CD4-positive, alpha-beta T cell treated with Interleukin-4 for 1 hour (primary cell): ENCODE data around the gene CSE1L.
A peak's percentile ranks its signal among the peaks of the same experiment; 100 is the strongest.
"Not testable (repeated sequence)": the region's sequence is repeated elsewhere in the genome, so short reads cannot be mapped to it uniquely, and the experiment has no call there.

Source experiments
- DNase-seq, 2 donors: peaks; one replicate each; pipeline ENCODE4 v3.0.0-alpha.2; 2020 to 2022

The CSE1L gene, protein sequence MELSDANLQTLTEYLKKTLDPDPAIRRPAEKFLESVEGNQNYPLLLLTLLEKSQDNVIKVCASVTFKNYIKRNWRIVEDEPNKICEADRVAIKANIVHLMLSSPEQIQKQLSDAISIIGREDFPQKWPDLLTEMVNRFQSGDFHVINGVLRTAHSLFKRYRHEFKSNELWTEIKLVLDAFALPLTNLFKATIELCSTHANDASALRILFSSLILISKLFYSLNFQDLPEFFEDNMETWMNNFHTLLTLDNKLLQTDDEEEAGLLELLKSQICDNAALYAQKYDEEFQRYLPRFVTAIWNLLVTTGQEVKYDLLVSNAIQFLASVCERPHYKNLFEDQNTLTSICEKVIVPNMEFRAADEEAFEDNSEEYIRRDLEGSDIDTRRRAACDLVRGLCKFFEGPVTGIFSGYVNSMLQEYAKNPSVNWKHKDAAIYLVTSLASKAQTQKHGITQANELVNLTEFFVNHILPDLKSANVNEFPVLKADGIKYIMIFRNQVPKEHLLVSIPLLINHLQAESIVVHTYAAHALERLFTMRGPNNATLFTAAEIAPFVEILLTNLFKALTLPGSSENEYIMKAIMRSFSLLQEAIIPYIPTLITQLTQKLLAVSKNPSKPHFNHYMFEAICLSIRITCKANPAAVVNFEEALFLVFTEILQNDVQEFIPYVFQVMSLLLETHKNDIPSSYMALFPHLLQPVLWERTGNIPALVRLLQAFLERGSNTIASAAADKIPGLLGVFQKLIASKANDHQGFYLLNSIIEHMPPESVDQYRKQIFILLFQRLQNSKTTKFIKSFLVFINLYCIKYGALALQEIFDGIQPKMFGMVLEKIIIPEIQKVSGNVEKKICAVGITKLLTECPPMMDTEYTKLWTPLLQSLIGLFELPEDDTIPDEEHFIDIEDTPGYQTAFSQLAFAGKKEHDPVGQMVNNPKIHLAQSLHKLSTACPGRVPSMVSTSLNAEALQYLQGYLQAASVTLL

DNA sequence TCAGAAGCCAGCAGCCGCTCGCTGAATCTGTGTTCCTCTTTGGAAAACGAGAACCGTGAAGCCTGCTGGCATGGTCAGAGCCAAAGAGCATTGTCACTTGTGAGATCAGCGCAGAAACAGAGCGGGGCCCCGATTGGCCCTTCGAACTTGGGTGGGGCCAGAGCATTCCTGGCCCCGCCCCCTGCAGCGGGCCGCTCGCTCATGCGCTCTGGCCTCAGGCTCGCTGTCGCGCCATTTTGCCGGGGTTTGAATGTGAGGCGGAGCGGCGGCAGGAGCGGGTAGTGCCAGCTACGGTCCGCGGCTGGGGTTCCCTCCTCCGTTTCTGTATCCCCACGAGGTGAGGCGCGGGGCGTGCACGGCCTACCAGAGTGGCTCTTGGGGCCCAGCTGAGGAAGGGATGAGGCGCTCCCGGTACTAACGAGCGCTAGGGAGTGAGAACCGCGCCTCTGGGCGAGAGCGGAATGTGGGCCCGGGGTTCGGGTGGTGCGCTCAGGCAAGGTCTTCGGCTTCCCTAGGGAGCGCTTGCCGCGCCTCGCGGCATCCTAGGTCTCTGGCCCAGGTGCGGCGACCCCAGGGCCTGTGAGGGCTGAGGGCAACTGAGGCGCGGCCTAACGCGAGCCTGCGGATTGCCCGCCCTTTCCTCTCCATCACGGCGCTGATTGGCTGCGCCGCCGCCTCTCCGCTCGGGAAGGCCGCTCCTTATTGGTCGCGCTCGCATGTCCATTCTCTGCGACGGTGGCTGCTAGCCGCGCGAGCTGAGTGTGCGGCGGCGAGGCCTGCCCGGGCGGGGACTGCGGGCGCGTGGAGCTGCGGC lies at the start of gene CSE1L:
TSS of gene CSE1L (plus strand) at position 226 of the 814 bp plus-strand sequence. CDS start 12,152 bp downstream, outside the sequence.
- peak; percentile 93 to 95 for DNase-seq

DNA sequence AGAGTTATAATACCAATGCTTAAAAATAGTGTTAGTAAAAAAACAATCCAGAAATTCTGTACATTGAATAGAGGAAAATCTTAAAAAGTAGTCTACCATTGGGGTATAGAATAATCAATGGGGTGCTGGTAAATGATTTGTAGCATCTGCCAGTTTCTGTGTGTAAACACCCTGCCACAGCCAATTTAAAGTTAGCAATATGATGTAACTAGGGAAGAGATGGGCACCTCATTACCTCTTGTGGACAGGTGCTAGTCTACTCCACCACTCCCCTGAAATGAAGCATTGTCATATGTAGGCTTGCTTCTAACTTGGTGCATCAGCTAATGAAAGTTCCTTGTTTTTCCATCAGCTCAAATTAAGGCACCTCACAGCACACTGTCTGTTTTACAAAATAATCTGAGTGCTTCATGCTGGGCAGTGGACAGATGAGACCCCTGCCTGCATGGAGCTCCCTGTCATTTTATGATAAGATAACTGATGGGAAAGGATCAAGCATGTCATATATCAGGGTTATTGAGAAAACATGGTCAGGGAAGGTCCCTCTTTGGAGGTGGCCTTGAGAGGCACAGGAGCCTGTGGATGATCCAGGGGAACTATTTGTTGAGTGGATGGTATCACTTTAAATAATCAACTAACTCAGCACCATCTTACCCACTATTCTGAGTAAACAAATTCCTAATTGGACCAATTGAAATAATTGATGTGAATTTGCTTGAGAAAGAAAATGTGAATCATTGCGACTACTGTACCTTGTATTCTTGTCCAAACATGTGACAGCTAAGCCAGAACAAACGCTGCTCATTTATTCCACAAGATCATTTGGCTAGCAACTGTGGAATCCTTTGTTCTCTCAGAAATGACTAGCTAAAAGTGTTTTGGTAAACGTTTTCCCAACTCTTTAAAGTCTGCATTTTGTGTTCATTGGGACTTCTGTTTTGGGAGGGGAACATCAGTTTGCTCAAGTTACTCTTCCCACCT lies 45.9 kb upstream of the CSE1L start:
- DNase-seq = no peak

DNA sequence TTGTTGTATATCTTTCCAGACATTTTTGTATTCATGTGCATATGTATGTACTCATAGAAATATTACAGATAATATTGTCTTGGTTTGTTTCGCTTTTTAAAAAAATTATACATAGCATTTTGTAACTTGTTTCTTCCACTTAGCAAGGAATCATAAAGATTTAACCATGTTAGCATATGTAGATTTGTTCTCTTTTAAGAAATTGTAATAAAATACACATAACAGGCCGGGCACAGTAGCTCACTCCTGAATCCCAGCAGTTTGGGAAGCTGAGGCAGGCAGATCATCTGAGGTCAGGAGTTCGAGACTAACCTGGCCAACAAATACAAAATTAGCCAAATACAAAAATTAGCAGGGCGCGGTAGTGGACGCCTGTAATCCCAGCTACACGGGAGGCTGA lies 44.4 kb upstream of the CSE1L start:
- DNase-seq = no peak

DNA sequence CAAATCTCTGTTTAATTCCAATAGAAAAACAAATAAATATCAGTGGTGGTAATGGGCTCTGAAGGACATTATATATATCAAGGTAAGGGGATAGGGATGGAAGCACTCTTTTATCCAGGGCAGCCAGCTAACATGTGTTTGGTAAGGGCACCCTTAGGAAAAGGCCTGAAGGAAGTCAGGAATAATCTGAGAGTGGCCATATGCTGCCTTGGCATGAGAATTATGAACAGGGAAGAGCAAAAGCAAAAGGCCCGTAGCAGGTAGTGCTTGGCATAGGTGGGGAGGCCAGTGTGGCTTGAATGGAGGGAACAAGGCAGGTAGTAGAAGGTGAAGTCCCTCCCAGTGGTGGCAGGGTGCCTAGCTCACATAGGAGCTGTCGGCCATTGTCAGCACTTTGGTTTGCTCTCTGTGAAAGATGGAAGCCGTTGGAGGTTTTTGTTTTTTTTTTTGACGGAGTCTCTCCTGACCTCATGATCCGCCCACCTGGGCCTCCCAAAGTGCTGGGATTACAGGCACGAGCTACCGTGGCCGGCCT lies 39.6 kb upstream of the CSE1L start:
- no peak for DNase-seq

DNA sequence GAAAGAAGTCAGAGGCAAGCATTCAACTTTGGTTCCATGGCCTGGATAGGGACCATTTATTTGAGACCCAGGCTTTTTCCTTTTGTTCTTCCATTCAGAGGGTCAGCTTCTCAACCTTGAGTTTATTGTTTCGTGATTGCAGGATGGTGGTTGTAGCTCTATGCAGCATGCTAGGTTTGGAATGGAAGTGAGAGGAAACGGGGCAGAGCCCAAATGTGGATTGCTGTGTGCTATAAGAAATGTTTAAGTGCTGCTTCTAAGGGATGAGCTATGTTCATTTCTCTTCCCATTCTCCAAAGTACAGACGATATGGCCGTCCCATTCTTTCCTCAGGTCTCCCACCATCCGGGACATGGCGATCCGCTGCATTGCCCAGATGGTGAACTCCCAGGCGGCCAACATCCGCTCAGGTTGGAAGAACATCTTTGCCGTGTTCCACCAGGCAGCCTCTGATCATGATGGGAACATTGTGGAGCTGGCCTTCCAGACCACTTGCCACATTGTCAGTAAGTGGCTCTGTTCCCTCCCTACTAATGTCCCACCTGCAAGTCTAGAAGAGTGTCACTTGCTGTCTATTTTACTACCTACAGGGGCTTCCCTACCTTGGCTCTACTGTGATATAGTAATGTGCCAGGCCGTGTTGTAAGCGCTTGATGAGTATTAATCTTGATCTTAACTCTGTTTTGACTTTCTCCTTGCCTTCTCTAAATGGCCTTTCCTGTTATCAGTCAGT lies 36.0 kb upstream of the CSE1L start:
- DNase-seq = no peak

DNA sequence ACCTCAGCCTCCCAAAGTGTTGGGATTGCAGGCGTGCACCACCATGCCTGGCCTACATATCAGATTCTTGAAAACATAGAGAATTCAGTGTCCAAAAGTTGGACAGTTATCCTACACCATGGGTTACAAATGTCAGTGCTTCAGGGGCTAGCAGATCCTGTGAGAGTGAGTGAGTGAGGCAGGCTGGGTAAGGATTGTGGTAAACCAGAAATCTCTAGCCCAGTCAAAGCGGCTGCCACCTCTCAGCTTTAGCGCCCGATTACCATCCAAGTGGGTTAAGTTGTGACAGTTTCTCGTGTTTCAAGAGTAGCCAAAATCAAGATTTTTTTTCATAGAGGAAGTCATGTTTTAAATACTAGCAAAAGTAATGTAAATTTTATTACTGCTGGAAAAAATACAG lies 21.9 kb upstream of the CSE1L start:
- no peak for DNase-seq

DNA sequence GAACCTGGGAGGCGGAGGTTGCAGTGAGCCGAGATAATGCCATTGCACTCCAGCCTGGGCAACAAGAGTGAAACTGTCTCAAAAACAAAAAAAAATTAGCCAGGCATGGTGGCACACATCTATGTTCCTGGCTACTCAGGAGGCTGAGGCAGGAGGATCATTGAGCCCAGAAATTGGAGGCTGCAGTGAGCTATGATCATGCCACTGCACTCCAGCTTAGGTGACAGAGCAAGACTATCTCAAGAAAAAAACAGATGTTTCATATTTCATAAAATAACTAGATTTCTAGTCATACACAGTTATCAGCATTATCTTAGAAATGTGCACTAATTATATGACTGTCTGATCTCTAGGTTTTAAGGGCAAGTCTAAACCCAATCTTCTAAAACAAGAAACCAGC lies 17.9 kb upstream of the CSE1L start:
- not testable (repeated sequence) for DNase-seq

DNA sequence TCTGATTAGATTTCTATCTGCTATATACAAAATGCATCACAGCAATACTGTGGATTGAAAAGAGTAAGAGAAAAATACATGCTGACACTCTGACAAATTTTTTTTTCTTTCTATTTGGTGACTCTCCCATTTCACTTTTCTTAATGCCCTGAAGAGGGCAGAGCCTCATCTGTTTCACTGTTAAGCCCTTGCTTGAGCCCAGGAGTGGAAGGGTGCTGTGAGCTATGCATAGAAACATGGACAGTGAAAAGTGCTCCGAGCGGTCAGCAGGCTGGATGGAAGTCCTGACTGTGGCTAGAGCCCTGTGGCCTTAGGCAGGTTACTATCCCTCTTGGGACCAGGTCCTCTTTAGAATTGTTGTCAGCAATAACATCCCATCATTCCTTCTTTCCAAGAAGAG lies 17.4 kb upstream of the CSE1L start:
- no peak for DNase-seq

DNA sequence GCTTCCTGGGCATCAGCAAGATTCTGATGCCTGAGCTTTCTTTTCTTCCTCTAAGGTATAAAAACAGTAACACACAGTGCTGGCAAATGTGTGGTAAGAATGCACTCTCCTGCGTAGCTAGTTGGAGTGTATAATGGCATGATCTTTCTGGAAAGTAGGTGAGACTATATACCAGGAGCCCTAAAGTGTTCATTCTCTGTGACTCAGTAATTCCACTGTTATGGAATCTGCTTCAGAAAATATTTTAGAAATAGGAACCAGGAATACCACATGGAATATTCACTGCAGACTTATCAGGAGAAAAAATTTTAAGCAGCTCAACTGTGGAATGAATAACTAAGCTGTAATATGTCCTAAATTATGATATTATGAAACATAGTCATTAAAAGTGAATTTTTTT lies 16.9 kb upstream of the CSE1L start:
- no peak for DNase-seq

DNA sequence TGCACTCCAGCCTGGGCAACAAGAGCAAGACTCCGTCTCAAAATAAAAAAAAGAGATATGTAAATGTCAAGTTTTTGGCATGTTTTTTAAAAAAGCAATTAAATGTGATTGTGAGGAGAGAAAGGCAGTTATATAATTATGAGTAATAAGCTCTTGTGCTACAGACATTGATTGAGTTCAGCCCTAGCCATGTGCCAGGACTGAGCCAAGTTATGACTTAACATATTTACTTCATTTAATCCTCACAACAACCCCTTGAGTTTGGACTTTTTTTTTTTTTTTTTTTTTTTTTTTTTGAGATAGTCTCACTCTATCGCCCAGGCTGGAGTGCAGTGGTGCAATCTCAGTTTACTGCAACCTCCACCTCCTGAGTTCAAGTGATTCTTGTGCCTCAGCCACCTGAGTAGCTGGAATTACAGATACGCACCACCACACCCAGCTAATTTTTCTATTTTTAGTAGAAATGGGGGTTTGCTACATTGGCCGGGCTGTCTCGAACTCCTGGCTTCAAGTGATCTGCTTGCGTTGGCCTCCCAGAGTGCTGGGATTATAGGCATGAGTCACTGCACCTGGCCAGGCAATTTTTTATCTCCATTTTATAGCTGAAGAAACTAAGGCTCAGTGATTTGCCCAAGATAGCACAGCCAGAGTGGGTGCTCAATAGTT lies 15.0 kb upstream of the CSE1L start:
- DNase-seq = no peak

DNA sequence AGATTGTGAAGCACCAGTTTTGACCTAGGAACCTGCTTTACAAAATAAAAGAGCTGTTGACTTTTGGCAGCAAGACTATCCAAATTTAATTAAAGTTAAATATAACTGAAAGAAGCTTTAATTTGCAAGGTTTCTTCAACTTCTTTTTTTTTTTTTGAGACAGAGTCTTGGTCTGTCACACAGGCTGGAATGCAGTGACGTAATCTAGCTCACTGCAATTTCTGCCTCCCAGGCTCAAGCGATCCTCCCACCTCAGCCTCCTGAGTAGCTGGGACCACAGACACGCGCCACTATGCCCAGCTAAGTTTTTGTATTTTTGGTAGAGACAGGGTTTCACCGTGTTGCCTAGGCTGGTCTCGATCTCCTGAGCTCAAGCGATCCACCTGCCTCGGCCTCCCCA lies 13.7 kb upstream of the CSE1L start:
- DNase-seq = no peak

DNA sequence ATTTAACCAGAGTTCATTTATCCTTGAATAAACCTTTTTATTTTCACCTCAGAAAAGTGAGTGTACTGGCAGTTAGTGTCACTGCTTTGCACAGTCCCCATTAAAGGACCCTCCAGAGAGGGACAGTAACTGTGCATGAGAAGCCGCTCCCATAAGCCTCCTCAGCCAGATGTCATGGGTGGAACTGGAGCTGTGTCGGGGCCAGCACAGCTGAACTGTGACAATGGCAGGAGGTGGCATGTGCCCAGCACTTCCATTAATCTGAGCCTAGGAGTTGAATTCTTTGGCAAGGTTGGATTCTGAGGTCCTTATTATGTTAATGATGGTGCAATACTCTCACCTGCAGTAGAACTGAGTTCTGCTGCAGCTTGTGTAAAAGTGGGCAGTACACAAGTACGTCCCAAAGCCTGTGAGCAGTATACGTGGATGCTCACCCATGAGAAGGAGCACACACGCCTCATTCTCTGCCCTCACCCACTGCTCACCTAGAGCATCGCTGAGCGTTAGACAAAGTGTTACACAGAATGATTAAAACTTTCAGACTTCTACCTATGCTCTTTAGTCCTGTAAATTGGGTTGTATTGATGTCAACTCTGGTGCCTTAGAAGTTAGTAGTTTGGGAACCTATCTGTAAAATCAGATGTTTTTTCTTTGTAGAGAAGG lies 11.9 kb upstream of the CSE1L start:
- DNase-seq = no peak

DNA sequence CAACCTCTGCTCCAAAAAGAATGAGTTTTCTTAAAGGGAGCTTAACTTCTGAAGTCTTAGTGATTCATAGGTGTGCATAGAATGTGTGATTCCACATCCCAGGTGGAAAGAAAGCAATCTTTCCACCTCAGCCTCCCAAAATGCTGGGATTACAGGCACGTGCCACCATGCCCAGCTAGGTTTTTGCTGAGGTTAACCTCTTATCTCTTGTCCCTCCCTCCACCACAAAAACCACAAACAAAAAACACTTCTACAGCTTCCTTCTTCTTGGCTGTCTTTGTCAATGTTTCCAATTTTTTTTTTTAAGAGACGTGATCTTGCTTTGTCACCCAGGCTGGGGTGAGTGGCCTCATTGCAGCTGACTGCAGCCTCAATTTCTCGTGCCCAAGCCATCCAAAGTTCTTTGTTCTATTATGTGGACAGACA lies 8.1 kb upstream of the CSE1L start:
- peak in 1 of 2 donors; percentile 48 for DNase-seq

DNA sequence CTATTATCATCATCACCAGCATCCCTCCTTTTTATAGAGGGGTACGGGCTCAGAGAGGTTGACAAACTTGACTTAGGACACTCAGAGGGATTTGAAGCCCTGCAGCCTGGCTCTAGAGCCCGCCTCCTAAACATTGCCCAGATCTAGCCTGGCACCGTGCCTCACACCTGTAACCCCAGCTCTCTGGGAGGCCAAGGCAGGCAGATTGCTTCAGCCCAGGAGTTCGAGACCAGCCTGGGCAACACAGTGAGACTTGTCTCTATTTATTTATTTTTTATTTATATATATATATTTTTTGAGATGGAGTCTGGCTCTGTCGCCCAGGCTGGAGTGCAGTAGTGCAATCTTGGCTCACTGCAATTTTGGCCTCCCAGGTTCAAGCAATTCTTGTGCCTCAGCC lies 6.3 kb upstream of the CSE1L start:
- DNase-seq = no peak

DNA sequence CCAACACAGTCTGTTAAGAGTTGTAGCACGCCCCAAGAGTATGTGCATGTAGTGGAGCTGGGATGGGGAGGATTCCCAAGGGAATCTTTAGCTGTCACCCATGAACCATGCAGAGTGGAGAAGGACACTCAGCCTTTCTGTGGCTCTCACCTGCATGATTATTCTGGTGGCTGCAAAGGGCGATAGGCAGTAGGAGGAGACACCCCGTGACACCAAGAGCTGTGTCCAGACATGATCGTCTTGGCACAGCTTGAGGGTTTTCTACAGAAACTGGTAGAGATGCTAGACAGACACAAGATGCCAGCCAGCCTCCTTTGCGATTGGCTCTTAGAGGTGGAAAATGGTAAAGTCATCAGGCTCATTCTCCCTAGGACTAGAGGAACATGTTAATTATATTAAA lies 3.1 kb upstream of the CSE1L start:
- no peak for DNase-seq

DNA sequence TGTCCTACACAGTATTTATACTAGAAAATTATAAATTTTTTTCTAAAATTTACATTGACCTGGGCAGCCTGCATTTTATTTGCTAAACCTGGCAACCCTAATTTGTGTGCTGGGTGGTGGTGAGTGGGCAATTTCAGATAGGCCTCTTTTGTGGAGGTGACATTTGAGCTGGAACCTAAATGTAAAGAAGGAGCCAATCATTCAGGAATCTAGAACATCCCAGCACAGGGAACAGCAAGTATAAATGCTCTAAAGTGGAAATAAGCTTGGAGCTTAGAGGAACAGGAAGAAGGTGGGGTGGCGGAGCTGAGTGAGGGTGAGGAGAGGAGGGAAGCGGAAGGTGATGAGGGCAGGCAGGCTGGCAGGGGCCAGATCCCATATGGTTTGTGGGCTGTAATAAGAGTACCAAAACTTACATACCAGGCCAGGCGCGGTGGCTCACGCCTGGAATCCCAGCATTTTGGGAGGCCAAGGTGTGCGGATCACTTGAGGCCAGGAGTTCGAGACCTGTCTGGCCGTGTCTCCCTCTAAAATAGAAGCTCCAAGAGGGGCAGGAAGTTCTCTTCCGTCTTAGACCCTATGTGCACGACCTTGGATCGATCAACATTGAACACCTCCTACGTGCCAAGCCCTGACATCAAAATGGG lies 549 bp upstream of the CSE1L start:
- peak in 1 of 2 donors; percentile 39 for DNase-seq

DNA sequence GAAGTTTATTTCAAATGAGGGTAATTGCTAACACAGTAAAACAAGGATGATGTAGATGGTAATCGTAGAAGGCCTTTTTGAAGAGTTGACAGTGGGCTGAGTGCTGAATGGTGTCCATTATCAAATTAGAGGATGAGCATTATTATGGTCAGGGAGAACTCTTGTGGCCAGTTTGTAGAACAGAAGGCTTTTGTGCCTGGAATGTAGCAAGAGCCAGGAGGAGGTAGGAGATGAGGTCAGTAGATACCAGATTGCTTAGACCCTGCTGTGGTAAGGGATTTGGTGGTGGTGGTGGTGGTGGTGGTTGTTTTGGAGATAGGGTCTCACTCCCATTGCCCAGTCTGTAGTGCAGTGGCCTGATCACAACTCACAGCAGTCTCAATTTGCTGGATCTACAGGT lies 6.2 kb downstream of the CSE1L start:
- DNase-seq = no peak

DNA sequence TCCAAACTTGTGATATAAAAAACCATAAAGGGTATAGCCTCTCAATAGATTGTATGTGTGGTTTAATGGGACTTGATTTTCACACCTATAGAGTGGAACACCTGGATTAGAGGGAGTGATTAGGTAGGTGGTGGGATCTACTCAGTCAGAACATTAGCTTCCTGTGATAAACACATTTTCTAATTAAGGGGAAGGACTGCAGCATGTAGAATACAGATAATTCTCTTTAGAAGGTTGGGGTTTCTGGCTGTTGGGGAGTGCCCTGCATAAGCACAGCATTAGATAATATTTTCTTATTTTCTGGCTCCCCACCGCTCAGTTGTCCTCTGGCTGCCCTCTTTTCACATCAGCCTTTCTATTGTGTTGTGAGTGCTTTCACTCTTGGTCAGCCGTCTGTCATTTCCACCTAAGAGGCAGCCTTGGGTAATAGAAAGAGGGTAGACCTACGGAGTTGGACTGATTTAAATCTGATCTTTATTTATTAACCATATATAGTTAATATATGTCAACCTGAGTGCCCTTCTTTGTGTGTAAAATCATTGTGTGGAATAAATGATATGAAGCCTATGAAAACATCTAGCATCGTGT lies 8.0 kb downstream of the CSE1L start:
- no peak for DNase-seq

DNA sequence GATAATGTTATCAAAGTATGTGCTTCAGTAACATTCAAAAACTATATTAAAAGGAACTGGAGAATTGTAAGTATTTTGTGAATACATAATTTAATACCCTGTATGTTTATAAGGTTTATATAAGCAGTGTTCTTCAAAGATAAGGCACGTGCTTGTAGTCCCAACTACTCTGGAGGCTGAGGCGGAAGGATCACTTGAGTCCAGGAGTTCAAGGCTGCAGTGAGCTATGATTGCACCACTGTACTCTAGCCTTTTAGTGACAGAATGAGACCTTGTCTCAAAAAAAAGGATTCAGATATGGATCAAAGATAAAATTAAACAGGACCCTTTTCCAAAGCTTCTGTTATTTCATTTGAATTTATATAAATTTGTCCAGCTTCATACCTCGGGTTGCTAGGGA lies 17.2 kb downstream of the CSE1L start:
- no peak for DNase-seq
